NB4 (cell line): Measurements from ENCODE around the gene YPEL3.
A peak's percentile ranks its signal among the peaks of the same experiment; 100 is the strongest.

Source experiments
- CTCF ChIP-seq: IDR thresholded peaks from one replicate; pipeline ENCODE4 v1.5.1; 2012; ENCODE audit warnings: low read depth, low read length
- MAX ChIP-seq: IDR thresholded peaks from 2 replicates; pipeline ENCODE4 v1.6.1; 2011; ENCODE audit warnings: low read depth, low read length
- POLR2A ChIP-seq: IDR thresholded peaks from 2 replicates; pipeline ENCODE4 v1.6.1; 2011; ENCODE audit warnings: mild to moderate bottlenecking; ENCODE audit not compliant: insufficient read length; ENCODE audit errors: extremely low read depth

GRCh38 chr16:30096862-30097563 is 1.0 kb upstream of the YPEL3 start:
- TF ChIP-seq CTCF (no peak), MAX (peak; percentile 56; the same call in 1 of the 2 replicates), POLR2A (peak; percentile 83)
